ENCODE results near the gene B4GALT7. TPM values are rescaled to one million over a fixed set of nuclear protein-coding genes. Genes with fewer than 3 reads are reported as not detected.

Gene B4GALT7
- total RNA-seq, 1 experiment from 2014 or later: 21.7 TPM

GRCh38 chr5:177595991-177596774 is 3.7 kb upstream of the B4GALT7 start:
- DNase-seq (ENCODE audit: low spot score) (no peak), ATAC-seq (no peak)
- H3K9me3 Mint-ChIP-seq: no peaks in the 10 kb centered on the region
- H3K36me3 Mint-ChIP-seq: peaks cover 31% of the 10 kb centered on the region
- ChIA-PET CTCF (no interaction called here), POLR2A (no interaction called here)
- H3K4me3 Mint-ChIP-seq: no peak overlapping the region
- H3K27me3 Mint-ChIP-seq (ENCODE audit: low read depth): peaks cover 18% of the 10 kb centered on the region
- peaks cover 17% of the 10 kb centered on the region for H3K4me1 Mint-ChIP-seq
- H3K27ac Mint-ChIP-seq: no peak overlapping the region
- TF ChIP-seq CREM (CRISPR knock-in tag; IDR thresholded peaks at IDR 0.05): no peak
- TF ChIP-seq ZNF425 (CRISPR knock-in tag; conservative IDR thresholded peaks at IDR 0.05): no peak
- no peak for TF ChIP-seq TEAD1 (CRISPR knock-in tag; IDR thresholded peaks at IDR 0.05)
- TF ChIP-seq OVOL2 (CRISPR knock-in tag; IDR thresholded peaks at IDR 0.05; ENCODE audit: borderline replicate concordance): no peak
- no peak for TF ChIP-seq JUN (CRISPR knock-in tag; IDR thresholded peaks at IDR 0.05)
- TF ChIP-seq ARID4B (CRISPR knock-in tag; IDR thresholded peaks at IDR 0.05; ENCODE audit: borderline replicate concordance): no peak

- Mint-ChIP-seq H3K4me3 (no peak overlapping the region), H3K36me3 (peaks cover 31% of the 10 kb centered on the region)
- ATAC-seq: no peak
Measured at GRCh38 chr5:177596775-177597238, 3.1 kb upstream of the B4GALT7 start.

More at GRCh38 chr5:177596775-177597238, 3.1 kb upstream of the B4GALT7 start:
- Mint-ChIP-seq H3K4me1 (peaks cover 22% of the 10 kb centered on the region), H3K27me3 (ENCODE audit: low read depth) (peaks cover 21% of the 10 kb centered on the region), H3K9me3 (no peaks in the 10 kb centered on the region), H3K27ac (no peak overlapping the region)
- POLR2A ChIA-PET: no interaction called here
- TF ChIP-seq PRDM15 (CRISPR knock-in tag; IDR thresholded peaks at IDR 0.05) (no peak), NFE2L1 (CRISPR knock-in tag; IDR thresholded peaks at IDR 0.05) (no peak), E2F4 (CRISPR knock-in tag; IDR thresholded peaks at IDR 0.05; ENCODE audit: borderline replicate concordance, low read depth) (no peak)
- DNase-seq (ENCODE audit: low spot score): no peak
- CTCF ChIA-PET: interaction anchor here (2.7 kb wide), 1 partner anchor 11 kb away, joined by 18 read pairs; no protein-coding TSS in a partner anchor
